ENCODE data around the gene SEC24B. TPM values are rescaled to one million over a fixed set of nuclear protein-coding genes. Genes with fewer than 3 reads are reported as not detected.

Gene SEC24B
- total RNA-seq, 2 experiments from 2014 or later, result 22.0 to 25.9 TPM

GRCh38 chr4:109412776-109413175, 20.8 kb upstream of the SEC24B start:
- DNase-seq (no peak), ATAC-seq (no peak)
- Mint-ChIP-seq H3K9me3 (ENCODE audit: low read depth) (no peaks in the 10 kb centered on the region), H3K27me3 (no peaks in the 10 kb centered on the region), H3K4me3 (no peak overlapping the region), H3K36me3 (no peaks in the 10 kb centered on the region), H3K27ac (no peak overlapping the region), H3K4me1 (no peaks in the 10 kb centered on the region)
- CTCF ChIA-PET, result no interaction called here

- Mint-ChIP-seq H3K4me1 (no peaks in the 10 kb centered on the region), H3K9me3 (ENCODE audit: low read depth) (no peaks in the 10 kb centered on the region), H3K27me3 (no peaks in the 10 kb centered on the region), H3K4me3 (no peak overlapping the region), H3K27ac (no peak overlapping the region), H3K36me3 (no peaks in the 10 kb centered on the region)
- DNase-seq, result no peak
- ATAC-seq, result no peak
- CTCF ChIA-PET, result interaction anchor here (0.6 to 1.1 kb wide), 4 partner anchors 9 to 1124 kb away, joined by 3 to 5 read pairs (median 4); partner anchors contain the start of gene SEC24B
These were observed 18.7 kb upstream of the SEC24B start for GRCh38 chr4:109414938-109415337.

- Mint-ChIP-seq H3K27ac (no peak overlapping the region), H3K9me3 (ENCODE audit: low read depth) (no peaks in the 10 kb centered on the region), H3K36me3 (no peaks in the 10 kb centered on the region), H3K27me3 (no peaks in the 10 kb centered on the region), H3K4me1 (peaks cover 3% of the 10 kb centered on the region), H3K4me3 (no peak overlapping the region)
- DNase-seq (no peak), ATAC-seq (no peak)
- CTCF ChIA-PET, result interaction anchor here (1.2 to 1.6 kb wide), 3 partner anchors 9 to 385 kb away, joined by 3 to 5 read pairs (median 3); partner anchors contain the start of gene SEC24B
These were observed 15.0 kb upstream of the SEC24B start for GRCh38 chr4:109418588-109418987.

- no peak overlapping the region for H3K27ac Mint-ChIP-seq
- H3K4me3 Mint-ChIP-seq, result no peak overlapping the region
- no peak for DNase-seq
- H3K27me3 Mint-ChIP-seq, result no peaks in the 10 kb centered on the region
- CTCF ChIA-PET, result interaction anchor here (1.2 to 1.4 kb wide), 3 partner anchors 8 to 579 kb away, joined by 3 to 5 read pairs (median 3); no protein-coding TSS in a partner anchor
- H3K4me1 Mint-ChIP-seq, result peaks cover 3% of the 10 kb centered on the region
- ATAC-seq, result no peak
- H3K36me3 Mint-ChIP-seq, result no peaks in the 10 kb centered on the region
- no peaks in the 10 kb centered on the region for H3K9me3 Mint-ChIP-seq (ENCODE audit: low read depth)
These were observed 13.9 kb upstream of the SEC24B start for GRCh38 chr4:109419679-109420078.

GRCh38 chr4:109424093-109424841, 9.3 kb upstream of the SEC24B start:
- no peak for ATAC-seq
- DNase-seq, result no peak
- Mint-ChIP-seq H3K9me3 (ENCODE audit: low read depth) (no peaks in the 10 kb centered on the region), H3K4me1 (peaks cover 10% of the 10 kb centered on the region), H3K4me3 (no peak overlapping the region), H3K36me3 (no peaks in the 10 kb centered on the region), H3K27me3 (no peaks in the 10 kb centered on the region), H3K27ac (no peak overlapping the region)
- CTCF ChIA-PET, result interaction anchor here (3.5 to 4.7 kb wide), 2 partner anchors 9 to 402 kb away, joined by 11 to 16 read pairs; partner anchors contain the start of gene SEC24B

- DNase-seq, result no peak
- H3K36me3 Mint-ChIP-seq, result peaks cover 5% of the 10 kb centered on the region
- CTCF ChIA-PET, result interaction anchor here (1.1 to 4.7 kb wide), 4 partner anchors 8 to 573 kb away, joined by 3 to 16 read pairs (median 8); partner anchors contain the start of gene SEC24B
- H3K9me3 Mint-ChIP-seq (ENCODE audit: low read depth), result no peaks in the 10 kb centered on the region
- no peaks in the 10 kb centered on the region for H3K27me3 Mint-ChIP-seq
- peaks cover 16% of the 10 kb centered on the region for H3K4me1 Mint-ChIP-seq
- no peak overlapping the region for H3K27ac Mint-ChIP-seq
- no peak for ATAC-seq
- H3K4me3 Mint-ChIP-seq, result no peak overlapping the region
These were observed 8.2 kb upstream of the SEC24B start for GRCh38 chr4:109425405-109425804.

- H3K27ac Mint-ChIP-seq, result no peak overlapping the region
- no peak for DNase-seq
- H3K27me3 Mint-ChIP-seq, result no peaks in the 10 kb centered on the region
- H3K4me1 Mint-ChIP-seq, result peaks cover 27% of the 10 kb centered on the region
- peaks cover 9% of the 10 kb centered on the region for H3K36me3 Mint-ChIP-seq
- no peak for ATAC-seq
- no peaks in the 10 kb centered on the region for H3K9me3 Mint-ChIP-seq (ENCODE audit: low read depth)
- no peak overlapping the region for H3K4me3 Mint-ChIP-seq
- CTCF ChIA-PET, result no interaction called here
These were observed 4.1 kb upstream of the SEC24B start for GRCh38 chr4:109429545-109429944.

GRCh38 chr4:109432203-109432602, 1.4 kb upstream of the SEC24B start:
- H3K27me3 Mint-ChIP-seq, result no peaks in the 10 kb centered on the region
- CTCF ChIA-PET, result interaction anchor here (0.9 to 3.2 kb wide), 19 partner anchors 9 to 563 kb away, joined by 3 to 30 read pairs (median 5); partner anchors contain the start of genes GAR1, MCUB, PLA2G12A and RRH
- no peak overlapping the region for H3K27ac Mint-ChIP-seq
- peak overlapping the region; percentile 81 for H3K4me3 Mint-ChIP-seq
- no peak for DNase-seq
- peaks cover 9% of the 10 kb centered on the region for H3K36me3 Mint-ChIP-seq
- H3K4me1 Mint-ChIP-seq, result peaks cover 51% of the 10 kb centered on the region
- no peak for ATAC-seq
- H3K9me3 Mint-ChIP-seq (ENCODE audit: low read depth), result no peaks in the 10 kb centered on the region

- Mint-ChIP-seq H3K4me3 (peak overlapping the region; percentile 81), H3K36me3 (peaks cover 9% of the 10 kb centered on the region), H3K27ac (peak overlapping the region; percentile 84), H3K4me1 (peaks cover 52% of the 10 kb centered on the region), H3K9me3 (ENCODE audit: low read depth) (no peaks in the 10 kb centered on the region), H3K27me3 (no peaks in the 10 kb centered on the region)
- DNase-seq, result no peak
- ATAC-seq, result no peak
- CTCF ChIA-PET, result interaction anchor here (0.7 to 3.2 kb wide), 52 partner anchors 9 to 758 kb away, joined by 3 to 30 read pairs (median 4); partner anchors contain the start of genes CASP6, GAR1, MCUB and PLA2G12A
These were observed 919 bp upstream of the SEC24B start for GRCh38 chr4:109432696-109433095.

GRCh38 chr4:109434007-109434971, 674 bp downstream of the SEC24B start:
- Mint-ChIP-seq H3K9me3 (ENCODE audit: low read depth) (no peaks in the 10 kb centered on the region), H3K36me3 (peaks cover 9% of the 10 kb centered on the region), H3K4me3 (peak overlapping the region; percentile 88), H3K27me3 (no peaks in the 10 kb centered on the region), H3K27ac (peak overlapping the region; percentile 83), H3K4me1 (peaks cover 56% of the 10 kb centered on the region)
- ATAC-seq (peak; percentile 70), DNase-seq (peak; percentile 41)
- CTCF ChIA-PET, result interaction anchor here (0.6 to 3.2 kb wide), 36 partner anchors 8 to 1078 kb away, joined by 3 to 30 read pairs (median 5); partner anchors contain the start of genes CASP6, GAR1, MCUB and PLA2G12A

- Mint-ChIP-seq H3K4me3 (peak overlapping the region; percentile 88), H3K27ac (peak overlapping the region; percentile 1), H3K36me3 (peaks cover 3% of the 10 kb centered on the region), H3K4me1 (peaks cover 51% of the 10 kb centered on the region), H3K27me3 (no peaks in the 10 kb centered on the region), H3K9me3 (ENCODE audit: low read depth) (no peaks in the 10 kb centered on the region)
- no peak for ATAC-seq
- no peak for DNase-seq
- CTCF ChIA-PET, result no interaction called here
These were observed 2.0 kb downstream of the SEC24B start for GRCh38 chr4:109435635-109436034.

GRCh38 chr4:109436504-109436903, 2.9 kb downstream of the SEC24B start:
- Mint-ChIP-seq H3K4me3 (no peak overlapping the region), H3K9me3 (ENCODE audit: low read depth) (no peaks in the 10 kb centered on the region), H3K4me1 (peaks cover 51% of the 10 kb centered on the region), H3K27me3 (no peaks in the 10 kb centered on the region), H3K27ac (no peak overlapping the region), H3K36me3 (no peaks in the 10 kb centered on the region)
- no peak for ATAC-seq
- CTCF ChIA-PET, result no interaction called here
- no peak for DNase-seq

GRCh38 chr4:109440948-109441347, 7.3 kb downstream of the SEC24B start:
- no peak overlapping the region for H3K27ac Mint-ChIP-seq
- H3K4me3 Mint-ChIP-seq, result no peak overlapping the region
- DNase-seq (no peak), ATAC-seq (no peak)
- H3K4me1 Mint-ChIP-seq, result peaks cover 44% of the 10 kb centered on the region
- no peaks in the 10 kb centered on the region for H3K9me3 Mint-ChIP-seq (ENCODE audit: low read depth)
- peaks cover 13% of the 10 kb centered on the region for H3K36me3 Mint-ChIP-seq
- H3K27me3 Mint-ChIP-seq, result no peaks in the 10 kb centered on the region
- CTCF ChIA-PET, result no interaction called here
